Fibroblast of skin of scalp (primary cell): ENCODE measurements around the gene FRMD4A.

ENCODE experiments used
- DNase-seq: peaks from one replicate; pipeline ENCODE4 v3.0.0-alpha.2; 2013

FRMD4A gene

DNA sequence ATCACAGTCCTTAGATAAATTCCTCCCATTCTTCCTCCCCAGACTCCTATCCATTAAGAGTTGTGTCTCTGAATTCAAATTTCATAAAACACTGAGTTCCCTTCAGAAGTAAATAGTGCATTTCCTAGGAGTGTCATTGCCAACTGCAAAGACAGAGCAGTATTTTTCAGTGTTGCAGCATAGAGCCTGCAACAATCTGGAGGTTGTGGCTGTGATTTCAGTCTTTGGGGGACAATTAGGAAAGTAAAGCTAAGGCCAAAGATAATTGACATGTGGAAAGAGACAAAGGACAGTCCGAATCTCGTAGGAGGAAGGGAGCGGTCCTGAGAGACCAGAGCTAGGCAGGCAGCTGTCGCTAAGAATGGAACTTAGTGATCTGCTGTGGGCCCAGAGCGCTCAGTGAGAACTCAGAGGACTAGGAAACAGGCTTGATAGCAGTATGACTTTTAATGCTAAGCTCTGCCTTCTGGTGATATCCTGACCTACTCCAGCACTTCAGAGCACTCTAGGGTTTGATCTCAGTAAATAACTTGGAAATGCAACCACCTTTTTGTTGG, 697.8 kb downstream of the FRMD4A start:
- no peak for DNase-seq

GRCh38 chr10:13632440-13632839, 698.3 kb downstream of the FRMD4A start:
- DNase-seq: no peak

DNA sequence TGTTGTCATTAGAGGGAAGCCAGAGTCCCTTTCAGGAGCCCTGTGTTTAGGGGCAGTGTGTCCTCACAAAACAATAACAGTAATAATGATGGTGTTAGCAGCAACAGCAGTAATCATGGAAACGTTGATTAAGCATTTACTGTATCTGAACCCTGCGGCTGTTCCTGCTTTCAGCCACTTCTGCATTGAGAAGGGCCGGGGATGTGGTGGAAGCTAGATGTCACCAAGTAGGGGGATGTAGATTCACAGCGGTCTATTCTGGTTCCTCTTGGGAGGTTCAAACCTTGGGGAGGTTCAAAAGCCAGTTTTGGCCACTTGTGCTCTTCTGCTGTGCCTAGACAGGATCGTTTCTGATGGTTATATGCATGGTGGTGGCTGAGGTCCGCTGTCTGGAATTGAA, 699.1 kb downstream of the FRMD4A start:
- no peak for DNase-seq

DNA sequence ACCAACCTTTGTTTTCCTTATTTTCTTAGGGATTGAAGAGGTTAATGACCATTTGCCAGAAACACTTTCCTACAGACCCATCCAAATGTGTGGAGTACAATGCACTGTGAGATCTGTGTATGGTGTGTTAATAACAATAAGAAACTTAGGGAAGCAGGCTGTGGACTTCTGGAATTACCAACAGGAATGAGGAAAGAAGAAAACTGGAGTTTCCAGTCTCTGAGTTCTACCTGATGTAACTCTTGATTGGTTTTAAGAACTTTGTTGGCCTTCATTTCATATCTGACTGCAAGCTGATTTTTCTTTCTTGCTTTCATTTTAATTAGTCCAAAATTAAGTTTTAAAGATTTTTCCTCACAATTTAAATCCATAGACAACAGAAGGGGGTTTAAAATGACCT, 700.5 kb downstream of the FRMD4A start:
- DNase-seq: no peak

- no peak for DNase-seq
Observed at GRCh38 chr10:13629116-13629515, 701.6 kb downstream of the FRMD4A start.

DNA sequence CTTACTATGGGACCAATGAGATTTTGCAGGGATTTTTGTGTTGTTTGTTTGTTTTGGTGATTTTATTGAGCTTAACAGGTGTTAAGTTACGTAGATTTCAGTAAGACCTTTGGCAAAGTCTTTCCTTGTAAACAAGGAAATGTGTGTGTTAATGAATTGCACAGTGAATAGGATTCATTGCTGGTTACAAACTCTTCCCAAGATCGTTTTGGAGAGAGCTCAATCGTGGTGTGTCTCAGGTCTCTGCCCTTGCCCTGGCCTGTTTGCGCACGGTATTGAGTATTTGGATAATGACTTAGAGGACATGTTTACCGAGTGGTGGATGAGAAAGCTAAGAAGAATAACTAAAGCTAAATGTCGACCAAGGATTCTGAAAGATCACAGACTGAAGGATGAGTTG, 702.1 kb downstream of the FRMD4A start:
- no peak for DNase-seq

- DNase-seq: no peak
Observed at GRCh38 chr10:13627459-13628310, 703.0 kb downstream of the FRMD4A start.

- no peak for DNase-seq
Observed at GRCh38 chr10:13624630-13625029, 706.1 kb downstream of the FRMD4A start.

GRCh38 chr10:13621931-13622330, 708.8 kb downstream of the FRMD4A start:
- DNase-seq: no peak

GRCh38 chr10:13617116-13617515, 713.6 kb downstream of the FRMD4A start:
- peak; percentile 81 for DNase-seq

DNA sequence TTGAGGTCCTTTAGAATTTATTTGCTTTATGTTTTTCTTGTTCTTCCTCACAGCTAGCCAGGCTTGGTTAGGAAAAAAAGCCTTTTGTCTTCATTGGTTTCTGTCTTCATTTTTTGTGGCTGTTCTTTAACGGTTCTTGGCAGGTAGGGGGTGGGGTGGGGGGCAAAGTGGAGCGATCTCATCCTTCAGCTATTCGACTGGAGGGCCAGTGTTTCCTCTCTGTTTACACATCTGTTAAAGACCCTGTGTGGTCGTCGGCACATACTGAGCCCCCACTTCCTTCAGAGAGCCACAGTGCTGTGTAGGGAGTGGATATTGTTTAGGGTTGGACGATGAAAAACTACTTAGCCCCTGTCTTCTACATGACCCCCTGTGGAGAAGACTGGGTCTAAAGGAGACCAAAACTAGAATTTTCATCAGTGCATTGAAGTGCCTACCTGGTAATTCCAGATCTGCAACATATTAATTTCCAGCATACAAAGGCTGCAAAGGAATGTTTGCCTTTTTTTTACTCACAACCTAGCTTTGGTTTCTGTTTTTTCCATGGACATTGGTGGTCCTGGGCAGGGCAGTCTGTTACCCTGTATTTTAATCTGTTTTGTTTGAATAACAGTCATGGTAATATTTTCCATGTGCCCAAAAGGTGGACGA, 714.9 kb downstream of the FRMD4A start:
- peak; percentile 58 for DNase-seq

DNA sequence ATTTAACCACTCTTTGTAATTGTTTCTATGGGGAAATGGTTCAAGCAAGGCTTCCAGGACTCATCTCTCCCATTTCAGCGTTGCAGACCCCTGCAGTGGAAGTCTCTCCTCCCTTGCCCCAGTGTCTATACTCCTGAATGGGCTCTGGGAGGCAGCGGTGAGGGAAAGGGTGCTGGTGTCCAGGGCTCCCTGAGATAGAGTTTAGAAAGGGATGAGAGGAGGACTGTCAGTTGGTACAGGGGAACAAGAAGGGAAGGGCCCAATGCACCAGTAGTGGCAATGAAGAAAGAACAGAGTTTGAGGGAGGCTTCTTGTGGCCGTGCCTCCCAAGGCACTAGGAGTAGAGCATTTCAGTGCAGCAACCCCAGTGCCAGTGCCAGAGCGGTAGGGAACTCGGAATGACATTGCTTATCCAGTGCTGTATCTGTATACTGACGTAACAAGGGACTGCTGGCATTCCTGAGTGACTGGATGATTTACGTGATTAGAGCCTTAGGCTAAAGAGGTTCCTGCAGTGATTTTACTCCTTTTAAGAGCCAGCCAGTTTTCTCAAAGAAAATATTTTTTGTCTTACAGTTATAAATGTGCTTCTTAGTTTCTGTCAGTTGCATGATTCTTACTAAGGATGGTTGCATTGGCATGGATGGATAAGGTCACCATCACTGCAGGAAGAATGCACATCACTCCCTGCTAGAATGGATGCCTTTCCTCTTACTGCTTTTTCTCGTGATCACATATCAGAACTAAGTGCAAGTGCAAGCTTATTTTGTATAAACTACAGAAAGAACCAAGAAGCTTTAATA, 716.0 kb downstream of the FRMD4A start:
- peak; percentile 83 for DNase-seq

DNA sequence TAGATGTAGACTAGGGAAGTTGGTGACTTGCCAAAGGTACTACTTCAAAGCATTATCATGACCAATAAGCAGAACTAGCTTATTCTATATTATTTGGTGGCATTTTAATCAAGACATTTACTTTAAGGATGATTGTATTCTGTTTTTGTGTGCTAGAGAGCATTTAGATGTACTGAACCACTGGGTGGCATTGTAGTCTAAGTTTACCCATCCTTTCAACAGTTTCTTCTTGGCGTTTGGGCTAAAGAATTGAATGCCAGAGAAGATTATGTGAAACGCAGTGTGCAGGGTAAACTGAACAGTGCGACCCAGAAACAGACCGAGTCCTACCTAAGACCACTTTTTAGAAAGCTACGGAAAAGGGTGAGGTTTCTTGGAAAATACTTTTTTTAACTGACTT, 717.2 kb downstream of the FRMD4A start:
- peak; percentile 62 for DNase-seq

GRCh38 chr10:13612654-13613373, 717.9 kb downstream of the FRMD4A start:
- no peak for DNase-seq

DNA sequence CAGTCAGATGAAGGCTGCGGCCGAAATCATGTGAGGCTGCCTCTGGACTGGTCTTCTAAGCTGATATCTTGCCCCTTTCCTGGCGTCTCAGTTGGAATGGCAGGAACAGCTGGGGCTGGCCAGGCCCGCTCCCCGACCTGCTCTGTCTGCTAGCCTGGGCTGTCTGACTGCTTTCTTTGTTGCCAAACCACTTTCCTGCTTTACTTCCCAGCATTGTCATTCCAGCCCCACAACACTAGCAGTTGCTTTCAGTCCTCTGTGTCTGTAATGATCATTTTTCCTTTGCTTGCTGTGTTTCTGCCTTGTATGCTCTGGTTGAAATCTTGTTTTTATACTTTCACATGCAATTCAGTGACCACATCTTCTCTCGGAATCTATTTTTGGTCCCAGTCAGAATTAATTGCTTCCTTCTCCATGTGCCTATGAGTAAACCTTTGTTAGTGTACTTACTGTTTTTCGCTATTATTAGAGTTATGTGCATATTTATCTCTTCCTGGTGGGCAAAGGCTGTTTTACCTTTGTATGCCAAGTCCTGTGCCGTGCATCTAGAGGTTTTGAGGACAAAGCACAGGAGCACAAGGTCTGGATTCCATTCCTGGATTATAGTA, 722.4 kb downstream of the FRMD4A start:
- DNase-seq: no peak

GRCh38 chr10:13604357-13605040, 726.2 kb downstream of the FRMD4A start:
- no peak for DNase-seq

- no peak for DNase-seq
Observed at GRCh38 chr10:13597909-13598308, 732.8 kb downstream of the FRMD4A start.

GRCh38 chr10:13594641-13595040, 736.1 kb downstream of the FRMD4A start:
- DNase-seq: no peak
